ENCODE data around the gene MMD. TPM values are rescaled to one million over a fixed set of nuclear protein-coding genes. Genes with fewer than 3 reads are reported as not detected.

The MMD gene
- total and polyA plus RNA-seq, 2 of the 13 experiments (the other 11 are each of a cell fraction or from before 2014, with no cell fraction given), result 121 to 225 TPM

GRCh38 chr17:55450232-55450825, 28.7 kb upstream of the MMD start:
- Histone ChIP-seq H2AFZ (ENCODE audit: low read length) (peak overlapping the region; percentile 25), H3K4me1 (ENCODE audit: insufficient read depth, low read length) (peaks cover 98% of the 10 kb centered on the region), H3K27ac (ENCODE audit: extremely low read length, insufficient read depth, low read length) (peak overlapping the region; percentile 44), H3K79me2 (ENCODE audit: insufficient read depth, low read length) (no peaks in the 10 kb centered on the region), H3K36me3 (replicated peaks in 1 of 2; ENCODE audit: control insufficient read depth in 1 of 2, insufficient read depth in 2 of 2, low read length in 2 of 2) (no peaks in the 10 kb centered on the region), H3K27me3 (ENCODE audit: control insufficient read depth in 1 of 2, insufficient read depth in 2 of 2, low read length in 2 of 2) (no peaks in the 10 kb centered on the region), H3K4me2 (ENCODE audit: low read depth, low read length) (no peak overlapping the region), H4K20me1 (ENCODE audit: insufficient read depth, low read length) (no peaks in the 10 kb centered on the region), H3K9me3 (ENCODE audit: low read length) (no peaks in the 10 kb centered on the region), H3K4me3 (replicated peaks in 1 of 3; ENCODE audit: insufficient read depth in 1 of 3, low read depth in 2 of 3, low read length in 3 of 3) (no peak overlapping the region), H3K9ac (ENCODE audit: insufficient read depth, low read depth, low read length) (no peak overlapping the region)
- BruUV-seq (replicated peaks), result no TSS peak
- ChIA-PET POLR2A (no interaction called here), CTCF (ENCODE audit: low intra/inter-chr PET ratio, low total read pairs) (no interaction called here)
- ATAC-seq (no peak), FAIRE-seq (no peak), DNase-seq (ENCODE audit: low spot score) (no peak)
- in situ Hi-C loops (cut with HindIII; ENCODE audit: extremely low pct_ligation_motif_present, low pct_unique_long_range_greater_than_20kb) (no loop called here), intact Hi-C loops (cut with micrococcal nuclease; ENCODE audit: unreplicated experiment) (no loop called here)
- WGBS (ENCODE audit: low lambda C conversion rate), result 86% methylated on average over 7 of the region's 7 CpGs
- no peak for TF ChIP-seq FOXP1 (IDR thresholded peaks at IDR 0.05)
- no peak for TF ChIP-seq FOXP1 (CRISPR knock-in tag; IDR thresholded peaks at IDR 0.05)
- peak; percentile 45; the same call in 1 of the 2 replicates for TF ChIP-seq ZBTB38 (CRISPR knock-in tag; IDR thresholded peaks at IDR 0.05)
- no peak for TF ChIP-seq FOXA3 (CRISPR knock-in tag; IDR thresholded peaks at IDR 0.05)
- TF ChIP-seq ZMYM3 (CRISPR knock-in tag; IDR thresholded peaks at IDR 0.05), result peak; percentile 27; the same call in 1 of the 2 replicates
- TF ChIP-seq SUZ12 (IDR thresholded peaks at IDR 0.05; ENCODE audit: low read depth, low read length), result no peak
- no peak for TF ChIP-seq ZBTB34 (CRISPR knock-in tag; IDR thresholded peaks at IDR 0.05)
- no peak for TF ChIP-seq ZNF619 (CRISPR knock-in tag; IDR thresholded peaks at IDR 0.05)
- TF ChIP-seq ZZZ3 (CRISPR knock-in tag; IDR thresholded peaks at IDR 0.05; ENCODE audit: borderline replicate concordance), result no peak
- TF ChIP-seq ZNF710 (CRISPR knock-in tag; IDR thresholded peaks at IDR 0.05; ENCODE audit: borderline replicate concordance), result no peak
- no peak for TF ChIP-seq ZFP36 (IDR thresholded peaks at IDR 0.05; ENCODE audit: borderline replicate concordance, low read depth, low read length, partially characterized antibody)
- no peak for TF ChIP-seq ZNF782 (CRISPR knock-in tag; IDR thresholded peaks at IDR 0.05; ENCODE audit: borderline replicate concordance)
- no peak for TF ChIP-seq ZBTB44 (CRISPR knock-in tag; IDR thresholded peaks at IDR 0.05)
- no peak for TF ChIP-seq SMAD1 (CRISPR knock-in tag; IDR thresholded peaks at IDR 0.05; ENCODE audit: borderline replicate concordance, low read depth)
- TF ChIP-seq KLF11 (CRISPR knock-in tag; IDR thresholded peaks at IDR 0.05), result no peak
- TF ChIP-seq ZNF644 (CRISPR knock-in tag; IDR thresholded peaks at IDR 0.05; ENCODE audit: low read depth), result 0 out of 2 replicates have a peak, but pooled peaks have one; percentile 18
- TF ChIP-seq GMEB1 (CRISPR knock-in tag; IDR thresholded peaks at IDR 0.05; ENCODE audit: borderline replicate concordance), result no peak
- 0 out of 2 replicates have a peak, but pooled peaks have one; percentile 43 for TF ChIP-seq RBAK (CRISPR knock-in tag; IDR thresholded peaks at IDR 0.05)
- no peak for TF ChIP-seq ZNF709 (CRISPR knock-in tag; IDR thresholded peaks at IDR 0.05)
